ENCODE measurements around the gene MDFI. TPM values are rescaled to one million over a fixed set of nuclear protein-coding genes. Genes with fewer than 3 reads are reported as not detected.

The MDFI gene
- total RNA-seq, 2 experiments from 2014 or later = not detected

DNA sequence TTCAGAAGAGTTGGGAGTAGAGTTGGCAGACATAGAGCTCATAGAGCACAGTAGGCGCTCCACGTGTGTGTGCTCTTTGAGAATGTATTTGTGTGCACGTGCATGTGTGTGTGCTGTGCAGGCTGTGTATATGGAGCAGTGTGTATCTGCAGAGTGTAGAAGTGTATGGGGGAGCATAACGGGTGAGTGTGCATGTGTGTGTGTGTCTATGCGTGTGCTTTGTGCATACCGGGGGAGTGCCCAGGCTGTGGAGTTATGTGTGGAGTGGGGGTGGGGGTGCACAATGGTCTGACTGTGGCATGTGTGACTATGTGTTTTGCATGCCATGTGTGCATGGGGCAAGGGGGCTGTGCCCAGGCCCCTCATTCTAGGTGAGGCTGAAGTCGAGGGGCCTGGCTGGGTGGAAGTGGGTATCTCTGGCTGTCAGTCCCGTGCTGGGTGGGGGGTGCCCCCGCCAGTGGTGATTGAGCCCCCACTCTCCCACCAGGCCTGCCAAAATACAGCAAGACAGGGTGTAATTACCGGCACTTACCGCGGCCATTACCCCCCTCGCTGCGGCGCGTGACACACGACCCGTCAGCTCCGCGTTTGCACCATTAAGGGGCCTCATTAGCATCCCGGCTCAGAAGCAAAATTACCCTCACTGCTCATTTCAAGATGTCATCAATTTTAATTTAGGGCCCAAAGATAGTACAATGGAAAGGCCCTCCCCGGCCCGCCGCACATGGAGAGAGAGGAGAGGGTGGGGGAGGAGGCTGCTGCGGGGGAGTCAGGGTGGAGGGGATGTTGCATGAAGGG is 39.1 kb downstream of the MDFI start:
- intact Hi-C loops (cut with DNase I, micrococcal nuclease) = no loop called here
- TF ChIP-seq CTCF (IDR thresholded peaks at IDR 0.05) = no peak
- no peak for DNase-seq
- Mint-ChIP-seq H3K9me3 (no peaks in the 10 kb centered on the region), H3K27ac (no peak overlapping the region), H3K4me1 (ENCODE audit: low read depth) (peaks cover 5% of the 10 kb centered on the region), H3K27me3 (peaks cover 18% of the 10 kb centered on the region), H3K36me3 (ENCODE audit: low read depth) (no peaks in the 10 kb centered on the region), H3K4me3 (no peak overlapping the region)
- Histone ChIP-seq H3K4me1 (ENCODE audit: insufficient read depth, low read length) (peaks cover 5% of the 10 kb centered on the region), H3K27me3 (ENCODE audit: control insufficient read depth in 1 of 2, insufficient read depth in 2 of 2, low read length in 2 of 2) (peaks cover 0 to under 1% of the 10 kb centered on the region in 2 experiments), H3K36me3 (ENCODE audit: insufficient read depth, low read length) (no peaks in the 10 kb centered on the region), H3K4me3 (ENCODE audit: low read length) (no peak overlapping the region), H3K27ac (ENCODE audit: low read depth in 1 of 2, low read length in 2 of 2) (no peak overlapping the region), H3K9me3 (ENCODE audit: control insufficient read depth in 1 of 2, insufficient read depth in 1 of 2, low read length in 2 of 2) (no peaks in the 10 kb centered on the region)
- ATAC-seq (ENCODE audit: poor library complexity) = no peak
- ChIA-PET POLR2A (no interaction called here), CTCF (no interaction called here)

GRCh38 chr6:41678511-41679084 is 40.3 kb downstream of the MDFI start:
- ATAC-seq (ENCODE audit: poor library complexity) (no peak), DNase-seq (no peak)
- Mint-ChIP-seq H3K36me3 (ENCODE audit: low read depth) (no peaks in the 10 kb centered on the region), H3K27ac (no peak overlapping the region), H3K27me3 (peaks cover 18% of the 10 kb centered on the region), H3K9me3 (no peaks in the 10 kb centered on the region), H3K4me3 (no peak overlapping the region), H3K4me1 (ENCODE audit: low read depth) (peaks cover 9% of the 10 kb centered on the region)
- Histone ChIP-seq H3K27me3 (ENCODE audit: control insufficient read depth in 1 of 2, insufficient read depth in 2 of 2, low read length in 2 of 2) (no peaks in the 10 kb centered on the region), H3K9me3 (ENCODE audit: control insufficient read depth in 1 of 2, insufficient read depth in 1 of 2, low read length in 2 of 2) (no peaks in the 10 kb centered on the region), H3K27ac (ENCODE audit: low read depth in 1 of 2, low read length in 2 of 2) (no peak overlapping the region), H3K4me1 (ENCODE audit: insufficient read depth, low read length) (peaks cover 16% of the 10 kb centered on the region), H3K4me3 (ENCODE audit: low read length) (no peak overlapping the region), H3K36me3 (ENCODE audit: insufficient read depth, low read length) (no peaks in the 10 kb centered on the region)
- POLR2A ChIA-PET = no interaction called here
- CTCF ChIA-PET = no interaction called here
- intact Hi-C loops (cut with DNase I, micrococcal nuclease) = no loop called here
- TF ChIP-seq CTCF (IDR thresholded peaks at IDR 0.05) = no peak

DNA sequence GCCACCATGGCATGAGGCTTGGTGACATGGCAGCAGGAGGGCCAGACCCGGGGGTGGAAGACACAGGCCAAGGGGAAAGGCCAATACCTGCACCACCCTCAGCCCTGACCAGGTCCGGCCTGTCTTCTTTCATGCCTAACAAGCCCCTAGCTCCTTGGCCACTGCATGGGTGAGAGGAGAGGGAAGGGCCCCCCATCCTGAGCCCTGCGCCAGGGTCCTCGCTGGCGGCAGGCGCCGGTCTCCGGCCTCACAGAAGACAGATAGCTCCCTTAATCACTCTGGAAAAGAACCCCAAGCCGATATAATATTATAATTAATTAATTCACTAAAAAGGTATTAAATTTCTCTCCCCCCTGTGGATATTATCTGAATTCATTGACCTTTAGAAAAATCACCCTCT is 41.4 kb downstream of the MDFI start:
- Mint-ChIP-seq H3K27ac (no peak overlapping the region), H3K9me3 (no peaks in the 10 kb centered on the region)
- intact Hi-C loops (cut with DNase I, micrococcal nuclease) = loop anchor here in 1 of 2 experiments (5.0 to 10.0 kb wide), 2 partner anchors 242 to 375 kb away; no protein-coding TSS in a partner anchor

More for the DNA sequence above, 41.4 kb downstream of the MDFI start:
- ChIA-PET CTCF (no interaction called here), POLR2A (no interaction called here)
- no peak for DNase-seq
- ATAC-seq (ENCODE audit: poor library complexity) = no peak
- no peak for TF ChIP-seq CTCF (IDR thresholded peaks at IDR 0.05)
- no peak overlapping the region for H3K4me3 Mint-ChIP-seq
- Histone ChIP-seq H3K9me3 (ENCODE audit: control insufficient read depth in 1 of 2, insufficient read depth in 1 of 2, low read length in 2 of 2) (no peaks in the 10 kb centered on the region), H3K4me1 (ENCODE audit: insufficient read depth, low read length) (peaks cover 20% of the 10 kb centered on the region), H3K27me3 (ENCODE audit: control insufficient read depth in 1 of 2, insufficient read depth in 2 of 2, low read length in 2 of 2) (no peaks in the 10 kb centered on the region), H3K36me3 (ENCODE audit: insufficient read depth, low read length) (peaks cover 5% of the 10 kb centered on the region), H3K4me3 (ENCODE audit: low read length) (no peak overlapping the region), H3K27ac (ENCODE audit: low read depth in 1 of 2, low read length in 2 of 2) (no peak overlapping the region)
- no peaks in the 10 kb centered on the region for H3K36me3 Mint-ChIP-seq (ENCODE audit: low read depth)
- H3K27me3 Mint-ChIP-seq = peaks cover 18% of the 10 kb centered on the region
- H3K4me1 Mint-ChIP-seq (ENCODE audit: low read depth) = peaks cover 12% of the 10 kb centered on the region

All from CD4-positive, alpha-beta T cell (primary cell).